ENCODE data around the gene ADRA2B. TPM values are rescaled to one million over a fixed set of nuclear protein-coding genes. Genes with fewer than 3 reads are reported as not detected.
"Not testable (repeated sequence)": the region's sequence is repeated elsewhere in the genome, so short reads cannot be mapped to it uniquely, and the experiment has no call there.

The ADRA2B gene
- total RNA-seq, 2 experiments from 2014 or later = 0.29 to 0.34 TPM

DNA sequence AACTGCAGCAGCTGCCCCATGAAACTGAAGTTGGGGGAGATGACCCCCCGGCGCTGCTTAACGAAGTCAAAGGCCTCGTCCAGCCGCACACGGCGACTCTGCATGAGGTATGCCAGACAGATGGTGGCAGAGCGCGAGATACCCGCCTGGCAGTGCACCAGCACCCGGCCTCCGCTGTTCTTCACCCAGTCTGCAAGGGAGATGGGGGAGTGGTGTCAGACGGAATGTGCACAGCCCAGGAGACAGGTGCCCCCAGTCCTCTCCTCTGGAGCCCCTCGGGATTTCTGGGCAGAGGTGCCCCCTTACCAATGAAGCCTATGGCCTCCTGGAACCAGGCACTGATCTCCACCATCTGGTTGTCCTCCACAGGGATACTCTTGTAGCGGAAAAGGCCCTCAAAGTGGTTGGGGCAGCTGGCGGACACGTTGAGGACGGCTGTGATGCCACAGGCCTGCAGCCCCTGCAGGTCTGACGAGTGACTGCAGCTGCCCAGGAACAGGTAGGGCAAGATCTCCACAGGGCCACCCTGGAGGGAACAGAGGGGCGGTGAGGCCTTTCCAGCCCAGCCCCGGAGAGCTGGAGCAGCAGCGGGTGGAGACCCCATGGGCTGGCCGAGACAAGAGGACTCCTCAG lies 27.6 kb upstream of the ADRA2B start:
- TF ChIP-seq, protein P1, sequence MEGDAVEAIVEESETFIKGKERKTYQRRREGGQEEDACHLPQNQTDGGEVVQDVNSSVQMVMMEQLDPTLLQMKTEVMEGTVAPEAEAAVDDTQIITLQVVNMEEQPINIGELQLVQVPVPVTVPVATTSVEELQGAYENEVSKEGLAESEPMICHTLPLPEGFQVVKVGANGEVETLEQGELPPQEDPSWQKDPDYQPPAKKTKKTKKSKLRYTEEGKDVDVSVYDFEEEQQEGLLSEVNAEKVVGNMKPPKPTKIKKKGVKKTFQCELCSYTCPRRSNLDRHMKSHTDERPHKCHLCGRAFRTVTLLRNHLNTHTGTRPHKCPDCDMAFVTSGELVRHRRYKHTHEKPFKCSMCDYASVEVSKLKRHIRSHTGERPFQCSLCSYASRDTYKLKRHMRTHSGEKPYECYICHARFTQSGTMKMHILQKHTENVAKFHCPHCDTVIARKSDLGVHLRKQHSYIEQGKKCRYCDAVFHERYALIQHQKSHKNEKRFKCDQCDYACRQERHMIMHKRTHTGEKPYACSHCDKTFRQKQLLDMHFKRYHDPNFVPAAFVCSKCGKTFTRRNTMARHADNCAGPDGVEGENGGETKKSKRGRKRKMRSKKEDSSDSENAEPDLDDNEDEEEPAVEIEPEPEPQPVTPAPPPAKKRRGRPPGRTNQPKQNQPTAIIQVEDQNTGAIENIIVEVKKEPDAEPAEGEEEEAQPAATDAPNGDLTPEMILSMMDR (IDR thresholded peaks at IDR 0.05) = peak; percentile 48
- Mint-ChIP-seq H3K27me3 (no peaks in the 10 kb centered on the region), H3K4me3 (peak overlapping the region; percentile 98), H3K36me3 (ENCODE audit: low read depth) (peaks cover 34% of the 10 kb centered on the region), H3K4me1 (ENCODE audit: low read depth) (peaks cover 46% of the 10 kb centered on the region), H3K27ac (peak overlapping the region; percentile 94), H3K9me3 (no peaks in the 10 kb centered on the region)
- CTCF ChIA-PET = interaction anchor here (1.5 to 14.1 kb wide), 7 partner anchors 15 to 152 kb away, joined by 3 to 540 read pairs (median 9); partner anchors contain the start of genes ADRA2B and ANKRD36C
- ATAC-seq (no peak), DNase-seq (peak; percentile 50)
- POLR2A ChIA-PET = interaction anchor here (0.8 to 14.8 kb wide), 11 partner anchors 12 to 152 kb away, joined by 3 to 690 read pairs (median 13); partner anchors contain the start of genes ADRA2B, ANKRD36C, CIAO1 and STARD7
- intact Hi-C loops (cut with micrococcal nuclease) = loop anchor here (10.0 kb wide), 2 partner anchors 181 to 391 kb away; partner anchors contain the start of genes ARID5A and ITPRIPL1

DNA sequence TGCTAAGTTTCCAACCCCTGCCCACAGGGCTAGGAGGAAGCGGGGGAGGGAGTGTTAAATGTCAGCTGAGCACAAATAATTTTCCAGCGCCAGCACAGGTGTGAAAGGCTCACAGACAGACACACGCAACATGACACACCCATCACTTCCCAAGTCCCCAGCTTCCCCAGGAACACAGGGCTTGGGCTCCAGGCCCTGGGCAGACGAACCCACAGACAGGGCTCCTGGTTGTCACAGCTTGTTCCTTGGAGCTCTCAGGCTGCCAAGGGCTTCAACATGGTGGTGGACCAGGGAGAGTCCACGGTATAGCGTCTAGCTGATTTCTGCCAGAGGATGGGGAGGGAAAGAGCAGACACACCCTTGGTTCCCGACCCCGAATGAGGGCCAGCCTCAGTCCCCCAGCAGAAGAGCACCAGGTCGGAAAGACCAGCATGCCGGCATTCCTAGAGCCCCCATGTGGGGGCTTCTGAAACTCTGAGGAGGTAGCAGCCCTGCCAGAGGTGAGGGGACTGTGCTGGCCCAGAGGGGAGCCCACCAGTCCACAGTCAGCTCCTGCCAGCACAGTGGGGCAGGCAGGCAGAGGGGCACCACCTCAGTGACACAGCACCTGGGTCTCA lies 27.0 kb upstream of the ADRA2B start:
- TF ChIP-seq, protein P1 (IDR thresholded peaks at IDR 0.05) = no peak
- CTCF ChIA-PET = interaction anchor here (1.0 to 14.1 kb wide), 10 partner anchors 14 to 151 kb away, joined by 3 to 540 read pairs (median 8); partner anchors contain the start of genes ADRA2B and ANKRD36C
- intact Hi-C loops (cut with micrococcal nuclease) = loop anchor here (10.0 kb wide), 2 partner anchors 181 to 391 kb away; partner anchors contain the start of genes ARID5A and ITPRIPL1
- H3K27ac Mint-ChIP-seq = peak overlapping the region; percentile 94
- no peak for ATAC-seq
- peak overlapping the region; percentile 98 for H3K4me3 Mint-ChIP-seq
- POLR2A ChIA-PET = interaction anchor here (0.6 to 14.8 kb wide), 15 partner anchors 11 to 193 kb away, joined by 3 to 690 read pairs (median 9); partner anchors contain the start of genes ADRA2B, ANKRD36C, CIAO1 and NCAPH
- no peaks in the 10 kb centered on the region for H3K27me3 Mint-ChIP-seq
- H3K4me1 Mint-ChIP-seq (ENCODE audit: low read depth) = peaks cover 45% of the 10 kb centered on the region
- DNase-seq = peak; percentile 76
- peaks cover 34% of the 10 kb centered on the region for H3K36me3 Mint-ChIP-seq (ENCODE audit: low read depth)
- no peaks in the 10 kb centered on the region for H3K9me3 Mint-ChIP-seq

DNA sequence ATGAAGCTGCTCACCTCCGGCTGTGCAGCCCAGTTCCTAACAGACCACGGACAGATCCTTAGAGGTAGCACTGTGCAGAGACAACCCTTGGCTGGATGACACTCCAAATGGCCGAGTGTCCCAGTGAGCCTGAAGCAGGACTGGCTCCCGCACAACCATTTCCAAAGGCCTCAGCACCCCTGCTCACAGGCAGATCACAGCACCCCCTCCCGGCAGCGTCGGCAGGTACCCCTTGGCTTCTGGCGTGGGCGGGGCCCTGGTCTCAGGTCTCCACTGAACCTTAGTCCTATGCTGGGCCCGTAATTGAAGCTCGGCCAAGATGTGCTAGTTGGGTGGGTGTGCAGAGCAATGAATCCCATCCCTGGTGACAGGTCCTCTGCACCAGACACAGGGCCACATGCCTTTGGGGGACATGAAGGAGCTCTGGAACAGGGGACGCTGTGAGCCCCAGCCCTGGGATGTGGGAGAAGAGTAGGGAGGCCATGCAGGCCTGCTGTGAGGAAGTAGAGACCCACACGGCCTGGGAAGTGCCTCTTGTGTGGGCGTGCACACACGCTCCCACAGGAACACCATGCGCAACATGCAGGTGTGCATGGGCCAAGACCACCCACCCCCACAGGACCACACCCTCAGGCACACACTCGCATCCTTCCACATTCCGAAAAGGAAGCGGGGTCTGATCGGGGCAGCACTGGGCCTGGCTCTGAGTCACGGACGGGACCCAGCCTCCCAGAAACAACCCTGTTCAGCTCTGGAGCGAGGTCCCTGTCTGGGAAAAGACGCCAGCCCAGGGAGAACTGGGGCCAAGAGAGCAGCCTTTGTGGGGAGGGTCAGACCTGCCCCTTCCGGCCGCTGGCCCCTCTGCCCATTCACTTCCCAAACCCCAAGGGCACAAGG lies 26.1 kb upstream of the ADRA2B start:
- intact Hi-C loops (cut with micrococcal nuclease) = loop anchor here (10.0 kb wide), 2 partner anchors 182 to 392 kb away; partner anchors contain the start of genes ARID5A and ITPRIPL1
- TF ChIP-seq, protein P1 (IDR thresholded peaks at IDR 0.05) = peak; percentile 71
- H3K27ac Mint-ChIP-seq = peak overlapping the region; percentile 94
- ATAC-seq = peak; percentile 21
- peak; percentile 95 for DNase-seq
- ChIA-PET CTCF (interaction anchor here (0.6 to 14.1 kb wide), 22 partner anchors 8 to 150 kb away, joined by 3 to 540 read pairs (median 5); partner anchors contain the start of genes ADRA2B and ANKRD36C), POLR2A (interaction anchor here (0.6 to 14.8 kb wide), 17 partner anchors 10 to 194 kb away, joined by 3 to 690 read pairs (median 6); partner anchors contain the start of genes ADRA2B, CIAO1, NCAPH and STARD7)
- peaks cover 34% of the 10 kb centered on the region for H3K36me3 Mint-ChIP-seq (ENCODE audit: low read depth)
- H3K4me3 Mint-ChIP-seq = peak overlapping the region; percentile 98
- no peaks in the 10 kb centered on the region for H3K9me3 Mint-ChIP-seq
- no peaks in the 10 kb centered on the region for H3K27me3 Mint-ChIP-seq
- H3K4me1 Mint-ChIP-seq (ENCODE audit: low read depth) = peaks cover 40% of the 10 kb centered on the region

DNA sequence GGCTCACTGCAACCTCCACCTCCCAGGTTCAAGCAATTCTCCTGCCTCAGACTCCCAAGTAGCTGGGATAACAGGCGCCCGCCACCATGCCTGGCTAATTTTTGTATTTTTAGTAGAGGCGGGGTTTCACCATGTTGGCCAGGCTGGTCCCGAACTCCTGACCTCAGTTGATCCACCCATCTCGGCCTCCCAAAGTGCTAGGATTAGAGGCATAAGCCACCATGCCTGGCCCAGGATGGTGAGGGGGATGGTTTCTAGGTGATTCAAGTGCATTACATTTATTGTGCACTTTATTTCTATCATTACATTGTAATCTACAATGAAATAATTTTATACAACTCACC lies 25.2 kb upstream of the ADRA2B start:
- CTCF ChIA-PET = interaction anchor here (0.7 to 14.1 kb wide), 14 partner anchors 10 to 149 kb away, joined by 3 to 540 read pairs (median 8); partner anchors contain the start of genes ADRA2B and ANKRD36C
- peaks cover 31% of the 10 kb centered on the region for H3K4me1 Mint-ChIP-seq (ENCODE audit: low read depth)
- POLR2A ChIA-PET = interaction anchor here (1.1 to 14.8 kb wide), 8 partner anchors 10 to 126 kb away, joined by 3 to 690 read pairs (median 22); partner anchors contain the start of genes CIAO1 and STARD7
- peak overlapping the region; percentile 98 for H3K4me3 Mint-ChIP-seq
- H3K27me3 Mint-ChIP-seq, DNase-seq, H3K9me3 Mint-ChIP-seq, ATAC-seq: not testable (repeated sequence)
- H3K27ac Mint-ChIP-seq = peak overlapping the region; percentile 94
- intact Hi-C loops (cut with micrococcal nuclease) = loop anchor here (10.0 kb wide), 2 partner anchors 183 to 393 kb away; partner anchors contain the start of genes ARID5A and ITPRIPL1
- peaks cover 34% of the 10 kb centered on the region for H3K36me3 Mint-ChIP-seq (ENCODE audit: low read depth)
